SH-SY5Y (cell line): Measurements from ENCODE around the gene KCNK1.

Source experiments
- GATA2 ChIP-seq: IDR thresholded peaks from 2 replicates; pipeline ENCODE4 v1.6.1; 2011; ENCODE audit warnings: mild to moderate bottlenecking, low read depth, low read length
- GATA3 ChIP-seq: IDR thresholded peaks from 2 replicates; pipeline ENCODE4 v1.6.1; 2011; ENCODE audit warnings: low read depth, mild to moderate bottlenecking, low read length, moderate library complexity

KCNK1 gene

GRCh38 chr1:233597489-233597901 lies 16.4 kb upstream of the KCNK1 start:
- TF ChIP-seq GATA3, result no peak

- TF ChIP-seq GATA2 (peak; percentile 62; the same call in 1 of the 2 replicates), GATA3 (peak; percentile 77)
Measured at GRCh38 chr1:233598891-233599541, 14.9 kb upstream of the KCNK1 start.

GRCh38 chr1:233599542-233600073 lies 14.3 kb upstream of the KCNK1 start:
- TF ChIP-seq GATA2, result no peak
- no peak for TF ChIP-seq GATA3

- no peak for TF ChIP-seq GATA3
- TF ChIP-seq GATA2, result no peak
Measured at GRCh38 chr1:233600488-233600887, 13.4 kb upstream of the KCNK1 start.

GRCh38 chr1:233603478-233603877 lies 10.4 kb upstream of the KCNK1 start:
- TF ChIP-seq GATA2 (no peak), GATA3 (no peak)

- no peak for TF ChIP-seq GATA3
- TF ChIP-seq GATA2, result no peak
Measured at GRCh38 chr1:233605205-233605604, 8.7 kb upstream of the KCNK1 start.

GRCh38 chr1:233606813-233607212 lies 7.1 kb upstream of the KCNK1 start:
- TF ChIP-seq GATA3 (no peak), GATA2 (no peak)

GRCh38 chr1:233607252-233608119 lies 6.4 kb upstream of the KCNK1 start:
- TF ChIP-seq GATA2 (no peak), GATA3 (no peak)

GRCh38 chr1:233608988-233609387 lies 4.9 kb upstream of the KCNK1 start:
- TF ChIP-seq GATA3 (no peak), GATA2 (no peak)

GRCh38 chr1:233609926-233610325 lies 4.0 kb upstream of the KCNK1 start:
- TF ChIP-seq GATA2 (no peak), GATA3 (no peak)

GRCh38 chr1:233610628-233611027 lies 3.3 kb upstream of the KCNK1 start:
- no peak for TF ChIP-seq GATA2
- TF ChIP-seq GATA3, result no peak

- no peak for TF ChIP-seq GATA3
- TF ChIP-seq GATA2, result no peak
Measured at GRCh38 chr1:233614173-233614742, 352 bp downstream of the KCNK1 start.

- peak; percentile 18; the same call in 1 of the 2 replicates for TF ChIP-seq GATA2
- TF ChIP-seq GATA3, result no peak
Measured at GRCh38 chr1:233614743-233615521, 1.0 kb downstream of the KCNK1 start.

- no peak for TF ChIP-seq GATA3
- no peak; the same call in 1 of the 2 replicates for TF ChIP-seq GATA2
Measured at GRCh38 chr1:233615571-233615970, 1.7 kb downstream of the KCNK1 start.
